ENCODE results near the gene NSMCE1. TPM values are rescaled to one million over a fixed set of nuclear protein-coding genes. Genes with fewer than 3 reads are reported as not detected.

NSMCE1 gene
- total RNA-seq, 2 experiments from 2014 or later = 69.0 to 75.6 TPM

DNA sequence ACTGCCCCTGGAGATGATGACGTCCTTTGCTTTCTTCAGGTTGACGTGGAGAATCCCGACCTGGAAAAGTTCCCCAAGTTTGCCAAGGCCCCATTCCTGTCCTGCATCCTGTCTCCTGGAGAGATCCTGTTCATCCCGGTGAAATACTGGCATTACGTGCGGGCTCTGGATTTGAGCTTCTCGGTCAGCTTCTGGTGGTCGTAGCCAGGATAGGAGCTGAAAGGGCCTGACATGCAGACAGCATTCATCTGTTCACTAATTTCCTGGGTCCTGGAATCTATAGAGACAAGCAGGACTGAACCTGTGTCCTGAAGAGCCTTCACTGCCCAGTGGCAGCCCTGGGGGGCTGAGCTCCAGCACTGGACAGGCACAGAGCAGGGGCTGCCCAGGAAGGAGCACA lies 48.0 kb downstream of the NSMCE1 start:
- H3K27me3 Mint-ChIP-seq = no peaks in the 10 kb centered on the region
- H3K4me1 Mint-ChIP-seq = peaks cover 5% of the 10 kb centered on the region
- H3K9me3 Mint-ChIP-seq = no peaks in the 10 kb centered on the region
- DNase-seq (no peak), ATAC-seq (ENCODE audit: low read depth) (no peak)
- POLR2A ChIA-PET = interaction anchor here (1.9 kb wide), 1 partner anchor 17 kb away, joined by 5 read pairs; the partner anchor contains the start of gene KDM8
- no peak overlapping the region for H3K4me3 Mint-ChIP-seq
- no peak overlapping the region for H3K27ac Mint-ChIP-seq
- H3K36me3 Mint-ChIP-seq = peaks cover 9% of the 10 kb centered on the region

DNA sequence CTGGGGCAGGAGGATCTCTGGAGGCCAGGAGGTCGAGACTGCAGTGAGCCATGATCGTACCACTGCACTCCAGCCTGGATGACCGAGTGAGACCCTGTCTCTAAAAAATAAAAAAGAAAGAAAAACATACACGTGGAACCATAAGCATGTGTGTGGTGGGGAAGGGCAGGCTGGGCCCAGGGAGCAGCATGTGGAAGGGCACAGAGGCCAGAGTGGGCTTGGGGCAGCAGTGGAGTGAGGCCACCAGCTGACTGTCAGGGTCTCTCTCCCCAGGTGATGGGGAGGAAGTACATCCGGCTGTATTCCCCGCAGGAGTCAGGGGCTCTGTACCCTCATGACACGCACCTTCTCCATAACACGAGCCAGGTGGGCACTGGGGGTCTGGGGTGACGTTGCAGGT lies 48.5 kb downstream of the NSMCE1 start:
- ATAC-seq (ENCODE audit: low read depth) = no peak
- no peak overlapping the region for H3K27ac Mint-ChIP-seq
- POLR2A ChIA-PET = interaction anchor here (1.0 to 1.9 kb wide), 2 partner anchors 11 to 17 kb away, joined by 3 to 5 read pairs; partner anchors contain the start of gene KDM8
- no peak for DNase-seq
- no peaks in the 10 kb centered on the region for H3K9me3 Mint-ChIP-seq
- no peaks in the 10 kb centered on the region for H3K27me3 Mint-ChIP-seq
- H3K36me3 Mint-ChIP-seq = peaks cover 9% of the 10 kb centered on the region
- H3K4me1 Mint-ChIP-seq = peaks cover 5% of the 10 kb centered on the region
- no peak overlapping the region for H3K4me3 Mint-ChIP-seq

DNA sequence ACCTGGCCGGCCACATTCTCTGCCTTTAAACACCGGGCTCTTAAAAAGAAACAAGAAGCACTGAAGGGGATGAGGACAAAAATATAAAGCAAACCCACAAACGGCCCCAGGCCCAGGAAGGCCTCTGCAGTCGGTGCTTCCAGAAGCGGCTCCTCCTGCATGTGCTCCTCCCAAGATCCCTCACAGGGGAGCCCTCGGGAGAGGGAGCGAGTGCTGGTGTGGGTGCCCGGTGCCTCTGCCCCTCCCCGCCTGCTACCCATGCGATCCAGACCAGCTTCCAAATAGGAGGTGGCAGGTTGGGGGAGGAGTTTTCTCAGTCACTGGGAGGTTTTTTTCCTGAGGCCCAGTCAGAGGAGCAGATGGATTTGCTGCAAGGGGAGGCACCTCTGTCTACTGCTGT lies 49.4 kb downstream of the NSMCE1 start:
- Mint-ChIP-seq H3K36me3 (peaks cover 11% of the 10 kb centered on the region), H3K27ac (no peak overlapping the region), H3K9me3 (no peaks in the 10 kb centered on the region), H3K4me1 (peaks cover 5% of the 10 kb centered on the region), H3K27me3 (no peaks in the 10 kb centered on the region), H3K4me3 (no peak overlapping the region)
- POLR2A ChIA-PET = interaction anchor here (1.0 kb wide), 2 partner anchors 12 to 13 kb away, joined by 3 read pairs; no protein-coding TSS in a partner anchor
- no peak for DNase-seq
- no peak for ATAC-seq (ENCODE audit: low read depth)

DNA sequence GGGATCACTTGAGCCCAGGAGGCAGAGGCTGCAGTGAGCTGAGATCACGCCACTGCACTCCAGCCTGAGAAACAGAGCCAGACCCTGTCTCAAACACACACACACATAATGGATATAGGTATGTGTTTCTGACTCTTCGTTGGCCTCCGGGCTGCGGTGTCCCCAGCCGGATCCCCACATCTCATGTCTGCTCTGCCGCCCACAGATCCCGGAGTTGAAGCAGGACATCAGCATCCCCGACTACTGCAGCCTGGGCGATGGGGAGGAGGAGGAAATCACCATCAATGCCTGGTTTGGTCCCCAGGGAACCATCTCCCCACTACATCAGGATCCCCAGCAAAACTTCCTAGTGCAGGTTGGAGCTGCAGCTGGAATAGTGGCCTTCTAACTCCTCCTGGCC lies 49.8 kb downstream of the NSMCE1 start:
- Mint-ChIP-seq H3K36me3 (peaks cover 10% of the 10 kb centered on the region), H3K4me3 (no peak overlapping the region), H3K27me3 (no peaks in the 10 kb centered on the region), H3K27ac (no peak overlapping the region), H3K4me1 (peaks cover 5% of the 10 kb centered on the region), H3K9me3 (no peaks in the 10 kb centered on the region)
- ATAC-seq (ENCODE audit: low read depth) = no peak
- no peak for DNase-seq
- POLR2A ChIA-PET = interaction anchor here (1.0 kb wide), 1 partner anchor 13 kb away, joined by 3 read pairs; no protein-coding TSS in a partner anchor

DNA sequence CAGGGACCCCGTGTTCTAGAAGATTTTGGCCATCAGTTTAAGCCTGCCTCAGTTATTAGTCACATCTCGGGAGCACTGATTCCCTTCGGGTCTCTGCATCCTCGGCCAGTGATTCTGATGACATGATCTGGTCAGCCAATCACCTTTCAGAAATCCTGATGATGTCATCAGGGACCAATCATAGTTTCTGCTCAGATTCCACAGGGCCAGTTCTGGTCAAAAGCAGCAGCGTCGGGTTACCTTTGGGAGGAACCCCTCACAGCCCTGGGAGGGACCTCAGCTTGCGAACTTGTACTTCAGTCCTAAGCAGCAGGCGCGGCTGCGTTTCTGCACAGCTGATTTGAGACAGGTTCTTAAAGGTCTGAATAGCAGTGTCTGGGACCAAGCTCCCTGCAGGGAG lies 51.3 kb downstream of the NSMCE1 start:
- H3K4me3 Mint-ChIP-seq = no peak overlapping the region
- peaks cover 10% of the 10 kb centered on the region for H3K36me3 Mint-ChIP-seq
- POLR2A ChIA-PET = no interaction called here
- no peak overlapping the region for H3K27ac Mint-ChIP-seq
- H3K9me3 Mint-ChIP-seq = no peaks in the 10 kb centered on the region
- ATAC-seq (ENCODE audit: low read depth) (no peak), DNase-seq (no peak)
- peaks cover 8% of the 10 kb centered on the region for H3K4me1 Mint-ChIP-seq
- H3K27me3 Mint-ChIP-seq = no peaks in the 10 kb centered on the region

DNA sequence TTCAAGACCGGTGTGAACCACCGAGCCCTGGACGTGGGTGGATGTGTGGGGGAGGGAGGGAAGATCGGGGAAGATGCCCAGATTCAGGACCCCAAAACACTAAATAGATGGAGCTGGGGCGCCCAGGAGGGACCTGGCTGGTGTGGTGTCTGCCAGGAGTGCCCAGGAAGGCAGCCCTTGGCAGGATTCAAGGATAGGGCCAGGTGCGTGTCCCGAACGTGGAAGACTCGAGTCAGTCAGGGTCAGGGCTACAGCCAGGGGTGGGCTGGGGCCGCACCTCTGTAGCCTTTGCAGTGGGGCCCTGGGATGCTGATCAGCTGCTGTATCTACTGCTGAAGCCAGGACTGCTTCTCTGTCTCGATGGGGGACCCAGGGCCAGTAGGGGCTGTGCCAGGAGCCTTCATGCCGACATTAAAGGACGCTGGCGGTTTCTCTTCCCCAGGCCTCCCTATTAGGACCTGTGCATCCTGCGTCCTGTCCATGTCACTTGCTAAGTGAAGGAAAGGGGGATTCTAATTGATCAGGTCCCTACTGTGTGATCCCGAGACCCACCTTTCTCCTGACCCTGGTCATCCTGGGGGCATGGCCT lies 52.2 kb downstream of the NSMCE1 start:
- POLR2A ChIA-PET = no interaction called here
- no peak overlapping the region for H3K27ac Mint-ChIP-seq
- peaks cover 8% of the 10 kb centered on the region for H3K36me3 Mint-ChIP-seq
- no peak overlapping the region for H3K4me3 Mint-ChIP-seq
- peaks cover 8% of the 10 kb centered on the region for H3K4me1 Mint-ChIP-seq
- H3K27me3 Mint-ChIP-seq = no peaks in the 10 kb centered on the region
- H3K9me3 Mint-ChIP-seq = no peaks in the 10 kb centered on the region
- DNase-seq (no peak), ATAC-seq (ENCODE audit: low read depth) (no peak)

DNA sequence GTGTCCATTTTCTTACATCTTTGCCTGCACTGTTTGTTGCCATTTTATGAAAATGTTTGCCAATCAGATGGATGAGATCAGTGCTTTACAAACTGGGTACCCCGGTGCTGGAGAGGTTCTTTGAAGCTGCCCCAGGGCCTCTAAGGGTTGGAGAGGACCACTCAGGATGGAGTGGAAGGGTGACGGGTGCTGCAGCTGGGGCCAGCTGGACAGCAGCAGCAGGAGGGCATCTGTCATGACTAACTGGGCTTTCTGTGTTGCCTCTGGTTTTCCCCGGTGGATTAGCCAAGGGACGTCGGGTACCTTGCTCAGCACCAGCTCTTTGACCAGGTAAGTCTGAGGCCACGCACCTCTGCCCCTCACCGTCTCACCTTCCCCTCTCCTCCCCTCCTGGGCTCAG lies 52.9 kb downstream of the NSMCE1 start:
- H3K4me3 Mint-ChIP-seq = no peak overlapping the region
- H3K9me3 Mint-ChIP-seq = no peaks in the 10 kb centered on the region
- DNase-seq (no peak), ATAC-seq (ENCODE audit: low read depth) (no peak)
- H3K27me3 Mint-ChIP-seq = no peaks in the 10 kb centered on the region
- POLR2A ChIA-PET = interaction anchor here (1.2 kb wide), 1 partner anchor 42 kb away, joined by 3 read pairs; no protein-coding TSS in a partner anchor
- H3K4me1 Mint-ChIP-seq = peaks cover 14% of the 10 kb centered on the region
- peaks cover 12% of the 10 kb centered on the region for H3K36me3 Mint-ChIP-seq
- H3K27ac Mint-ChIP-seq = no peak overlapping the region

- Mint-ChIP-seq H3K36me3 (peaks cover 14% of the 10 kb centered on the region), H3K27me3 (no peaks in the 10 kb centered on the region), H3K27ac (no peak overlapping the region), H3K4me1 (peaks cover 14% of the 10 kb centered on the region), H3K9me3 (no peaks in the 10 kb centered on the region), H3K4me3 (no peak overlapping the region)
- DNase-seq (no peak), ATAC-seq (ENCODE audit: low read depth) (no peak)
- POLR2A ChIA-PET = interaction anchor here (1.0 to 1.3 kb wide), 3 partner anchors 8 to 40 kb away, joined by 3 read pairs; no protein-coding TSS in a partner anchor
Observed at GRCh38 chr16:27214084-27214961, 54.2 kb downstream of the NSMCE1 start.

GRCh38 chr16:27211026-27211425 lies 57.5 kb downstream of the NSMCE1 start:
- peaks cover 12% of the 10 kb centered on the region for H3K4me1 Mint-ChIP-seq
- H3K27me3 Mint-ChIP-seq = no peaks in the 10 kb centered on the region

DNA sequence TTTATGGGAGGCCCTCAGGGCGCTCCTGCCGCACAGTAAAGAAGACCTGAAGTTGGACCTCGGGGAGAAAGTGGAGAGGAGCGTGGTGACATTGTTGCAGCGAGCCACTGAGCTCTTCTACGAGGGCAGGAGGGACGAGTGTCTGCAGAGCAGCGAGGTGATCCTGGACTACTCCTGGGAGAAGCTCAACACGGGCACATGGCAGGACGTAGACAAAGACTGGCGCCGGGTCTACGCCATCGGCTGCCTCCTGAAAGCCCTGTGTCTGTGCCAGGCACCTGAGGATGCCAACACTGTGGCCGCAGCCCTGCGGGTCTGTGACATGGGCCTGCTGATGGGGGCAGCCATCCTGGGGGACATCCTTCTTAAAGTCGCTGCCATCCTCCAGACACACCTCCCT lies 58.4 kb downstream of the NSMCE1 start:
- DNase-seq (no peak), ATAC-seq (ENCODE audit: low read depth) (no peak)
- Mint-ChIP-seq H3K27me3 (no peaks in the 10 kb centered on the region), H3K4me3 (no peak overlapping the region), H3K9me3 (no peaks in the 10 kb centered on the region), H3K36me3 (peaks cover 12% of the 10 kb centered on the region), H3K27ac (no peak overlapping the region), H3K4me1 (peaks cover 12% of the 10 kb centered on the region)
- POLR2A ChIA-PET = interaction anchor here (1.2 to 2.2 kb wide), 2 partner anchors 20 to 22 kb away, joined by 5 to 7 read pairs; no protein-coding TSS in a partner anchor

More at GRCh38 chr16:27211026-27211425, 57.5 kb downstream of the NSMCE1 start:
- Mint-ChIP-seq H3K9me3 (no peaks in the 10 kb centered on the region), H3K4me3 (peak overlapping the region; percentile 12), H3K27ac (peak overlapping the region; percentile 68), H3K36me3 (peaks cover 12% of the 10 kb centered on the region)
- no peak for DNase-seq
- POLR2A ChIA-PET = interaction anchor here (0.6 to 2.2 kb wide), 4 partner anchors 19 to 157 kb away, joined by 3 to 7 read pairs (median 5); no protein-coding TSS in a partner anchor
- peak; percentile 38 for ATAC-seq (ENCODE audit: low read depth)

- no peaks in the 10 kb centered on the region for H3K9me3 Mint-ChIP-seq
- peaks cover 14% of the 10 kb centered on the region for H3K4me1 Mint-ChIP-seq
- peaks cover 7% of the 10 kb centered on the region for H3K36me3 Mint-ChIP-seq
- POLR2A ChIA-PET = interaction anchor here (1.2 to 2.2 kb wide), 2 partner anchors 21 to 22 kb away, joined by 5 to 7 read pairs; no protein-coding TSS in a partner anchor
- H3K27me3 Mint-ChIP-seq = no peaks in the 10 kb centered on the region
- ATAC-seq (ENCODE audit: low read depth) = no peak
- no peak overlapping the region for H3K27ac Mint-ChIP-seq
- no peak overlapping the region for H3K4me3 Mint-ChIP-seq
- no peak for DNase-seq
Observed at GRCh38 chr16:27209591-27209990, 59.0 kb downstream of the NSMCE1 start.

DNA sequence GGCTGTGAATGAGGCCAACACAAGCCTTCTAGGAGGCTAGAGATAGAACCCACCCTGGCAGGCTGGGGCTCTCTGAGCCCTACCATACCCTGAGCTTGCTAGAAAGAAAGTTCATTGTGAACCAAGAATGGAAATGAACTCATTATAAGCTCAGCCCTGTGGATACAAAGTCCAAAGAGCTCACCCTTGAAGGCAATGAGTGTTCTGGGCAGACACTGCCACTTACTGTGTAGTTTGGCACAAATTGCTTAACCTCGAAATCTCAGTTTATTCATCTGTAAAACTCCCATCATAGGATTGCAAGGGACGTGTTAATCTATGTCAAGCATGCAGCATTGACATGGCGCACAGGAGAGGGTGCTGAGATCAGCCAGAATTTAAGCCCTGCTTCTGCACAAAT lies 59.8 kb downstream of the NSMCE1 start:
- Mint-ChIP-seq H3K27me3 (no peaks in the 10 kb centered on the region), H3K4me3 (no peak overlapping the region), H3K27ac (no peak overlapping the region), H3K36me3 (peaks cover 7% of the 10 kb centered on the region), H3K4me1 (peaks cover 16% of the 10 kb centered on the region), H3K9me3 (no peaks in the 10 kb centered on the region)
- POLR2A ChIA-PET = interaction anchor here (1.2 kb wide), 1 partner anchor 23 kb away, joined by 5 read pairs; no protein-coding TSS in a partner anchor
- no peak for ATAC-seq (ENCODE audit: low read depth)
- no peak for DNase-seq

DNA sequence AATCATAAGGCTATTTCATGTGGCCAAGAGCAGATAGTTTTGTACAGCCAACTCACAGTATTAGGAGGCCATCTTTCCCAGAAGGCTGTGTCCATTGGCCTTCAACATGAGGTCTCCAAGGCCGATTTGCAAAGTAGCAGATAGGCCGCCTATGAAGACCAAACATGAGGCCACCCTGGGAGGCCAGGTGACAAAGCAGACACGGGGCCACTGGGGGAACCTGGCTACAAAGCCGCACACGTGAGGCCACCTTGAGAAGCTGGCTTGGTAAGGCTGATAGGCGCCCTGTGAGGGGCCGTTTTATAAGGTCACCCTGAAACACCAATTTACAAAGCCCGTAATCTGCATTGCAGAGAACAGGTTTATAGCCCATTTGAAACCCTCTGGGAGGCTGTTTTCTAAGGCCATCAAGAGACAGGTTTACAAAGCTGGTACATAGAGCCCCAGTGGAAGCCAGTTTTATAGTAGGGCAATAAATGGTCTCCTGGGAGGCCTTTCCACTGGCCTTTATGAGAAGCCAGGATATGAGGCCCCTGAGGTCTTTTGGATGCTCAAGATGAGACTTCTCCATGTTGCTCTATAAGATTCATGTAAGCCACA lies 60.4 kb downstream of the NSMCE1 start:
- POLR2A ChIA-PET = no interaction called here
- Mint-ChIP-seq H3K9me3 (no peaks in the 10 kb centered on the region), H3K27ac (no peak overlapping the region), H3K4me3 (no peak overlapping the region), H3K27me3 (no peaks in the 10 kb centered on the region), H3K4me1 (peaks cover 17% of the 10 kb centered on the region), H3K36me3 (peaks cover 7% of the 10 kb centered on the region)
- no peak for ATAC-seq (ENCODE audit: low read depth)
- no peak for DNase-seq
